IMR-90 (cell line): Measurements from ENCODE around the gene SHC1. TPM values are rescaled to one million over a fixed set of nuclear protein-coding genes. Genes with fewer than 3 reads are reported as not detected.
A peak's percentile ranks its signal among the peaks of the same experiment; 100 is the strongest.

Source experiments
- ATAC-seq: fragments of 200-7000 bp; cut with Tn5 transposase; 2 replicates; pipeline ENCODE4 v1.9.1; 2020; ENCODE audit warnings: low read depth, mild to moderate bottlenecking, moderate library complexity
- BruUV-seq: library from RNA; stranded (reverse); fragments of 400-500 nt; replicated peaks from 2 replicates; lab custom pipeline; 2021; lab: Mats Ljungman, UMichigan
- CTCF ChIA-PET: fragments of 300-600 bp; formaldehyde crosslinking; extraction: SDS; loops from one replicate; lab custom pipeline; 2021; ENCODE audit warnings: antibody characterized with exemption; lab: Yijun Ruan, JAX
- POLR2A ChIA-PET: fragments of 300-600 bp; sonication (Branson Sonifier 250); formaldehyde crosslinking; loops from one replicate; lab custom pipeline; 2022; ENCODE audit warnings: antibody characterized with exemption; ENCODE audit not compliant: unreplicated experiment; lab: Charles Lee
- DNase-seq: peaks from one replicate; pipeline ENCODE4 v3.0.0; 2013
- H2AFZ ChIP-seq: replicated peaks from 2 replicates; pipeline ENCODE3; 2013; ENCODE audit warnings: low read length, mild to moderate bottlenecking; ENCODE audit not compliant: poor library complexity
- H2AK5ac ChIP-seq: 2 replicates; pipeline ENCODE4 v1.6.1; 2013; ENCODE audit warnings: low read depth, low read length, inconsistent platforms
- H2AK9ac ChIP-seq: replicated peaks from 2 replicates; pipeline ENCODE3; 2013; ENCODE audit warnings: mild to moderate bottlenecking, low read depth, low read length, moderate library complexity; ENCODE audit not compliant: poor library complexity
- H2BK120ac ChIP-seq: 2 replicates; pipeline ENCODE4 v1.6.1; 2013; ENCODE audit warnings: low read depth, low read length, inconsistent platforms
- H2BK15ac ChIP-seq: 3 replicates; pipeline ENCODE4 v1.6.1; 2013; ENCODE audit warnings: low read depth, low read length, inconsistent platforms
- H2BK20ac ChIP-seq: 2 replicates; pipeline ENCODE4 v1.6.1; 2013; ENCODE audit warnings: low read depth, mild to moderate bottlenecking, inconsistent platforms, low read length, moderate library complexity
- H2BK5ac ChIP-seq: 2 replicates; pipeline ENCODE4 v1.6.1; 2013; ENCODE audit warnings: mild to moderate bottlenecking, low read depth, low read length, inconsistent platforms; ENCODE audit not compliant: poor library complexity, severe bottlenecking
- H3K14ac ChIP-seq: replicated peaks from 2 replicates; pipeline ENCODE4 v1.6.1; 2013; ENCODE audit warnings: low read depth, low read length, inconsistent platforms
- H3K18ac ChIP-seq: 2 replicates; pipeline ENCODE4 v1.6.1; 2013; ENCODE audit warnings: low read depth, low read length, control low read depth
- H3K23ac ChIP-seq: 2 replicates; pipeline ENCODE4 v1.6.1; 2013; ENCODE audit warnings: low read depth, low read length, inconsistent platforms
- H3K27ac ChIP-seq: 2 replicates; pipeline ENCODE4 v1.5.1; 2013; ENCODE audit warnings: mild to moderate bottlenecking, control low read depth, low read length; ENCODE audit not compliant: insufficient read depth
- H3K27me3 ChIP-seq: 2 replicates; pipeline ENCODE4 v1.6.1; 2013; ENCODE audit warnings: low read length; ENCODE audit not compliant: control insufficient read depth, insufficient read depth
- H3K36me3 ChIP-seq: 2 replicates; pipeline ENCODE4 v1.6.1; 2013; ENCODE audit warnings: low read length, mixed read lengths; ENCODE audit not compliant: control insufficient read depth, insufficient read depth
- H3K4ac ChIP-seq: 2 replicates; pipeline ENCODE4 v1.6.1; 2013; ENCODE audit warnings: low read depth, low read length, inconsistent platforms
- H3K4me1 ChIP-seq: 2 replicates; pipeline ENCODE4 v1.6.1; 2013; ENCODE audit warnings: low read length, mixed read lengths; ENCODE audit not compliant: control insufficient read depth, insufficient read depth
- H3K4me2 ChIP-seq: 2 replicates; pipeline ENCODE4 v1.6.1; 2013; ENCODE audit warnings: low read depth, mild to moderate bottlenecking, control low read depth, low read length, moderate library complexity
- H3K4me3 ChIP-seq: 2 replicates; pipeline ENCODE4 v1.5.1; 2013; ENCODE audit warnings: low read depth, mild to moderate bottlenecking, control low read depth, low read length, moderate library complexity; ENCODE audit not compliant: insufficient read depth
- H3K56ac ChIP-seq: 2 replicates; pipeline ENCODE4 v1.6.1; 2013; ENCODE audit warnings: low read length, inconsistent platforms; ENCODE audit not compliant: insufficient read depth; ENCODE audit errors: extremely low read depth
- H3K79me1 ChIP-seq, 2 experiments: 2 replicates each; pipeline ENCODE4 v1.6.1; 2013; ENCODE audit warnings: low read length in 2 of 2, inconsistent platforms in 1 of 2, low read depth in 1 of 2
- H3K9ac ChIP-seq: 2 replicates; pipeline ENCODE4 v1.6.1; 2013; ENCODE audit warnings: low read depth, low read length, control low read depth
- H3K9me1 ChIP-seq: 2 replicates; pipeline ENCODE4 v1.6.1; 2013; ENCODE audit warnings: low read length, inconsistent platforms; ENCODE audit not compliant: insufficient read depth
- H3K9me3 ChIP-seq: 2 replicates; pipeline ENCODE4 v1.6.1; 2013; ENCODE audit warnings: low read length; ENCODE audit not compliant: control insufficient read depth, insufficient read depth
- H4K20me1 ChIP-seq: 2 replicates; pipeline ENCODE4 v1.6.1; 2013; ENCODE audit warnings: low read length, inconsistent platforms; ENCODE audit not compliant: insufficient read depth
- H4K5ac ChIP-seq: 2 replicates; pipeline ENCODE4 v1.6.1; 2013; ENCODE audit warnings: mild to moderate bottlenecking, low read depth, low read length, control low read depth
- H4K8ac ChIP-seq, 2 experiments: 2 replicates each; pipeline ENCODE4 v1.6.1; 2013; ENCODE audit warnings: low read depth in 2 of 2, low read length in 2 of 2, control low read depth in 1 of 2, inconsistent platforms in 1 of 2
- H4K91ac ChIP-seq: 2 replicates; pipeline ENCODE4 v1.6.1; 2013; ENCODE audit warnings: low read depth, low read length, inconsistent platforms; ENCODE audit not compliant: insufficient read depth
- CHD1 ChIP-seq: IDR thresholded peaks from 2 replicates; pipeline ENCODE4 v1.6.1; 2012; ENCODE audit warnings: low read depth, low read length, improper control_type of control experiment
- NFE2L2 ChIP-seq: fragments of 150-350 bp; IDR thresholded peaks from 2 replicates; pipeline ENCODE4 v1.6.1; 2016; ENCODE audit warnings: low read depth, mild to moderate bottlenecking, low read length
- WGBS, 2 experiments: methylation state at CpG; one replicate each; pipeline versions ENCODE4 v1.1.5 to v1.1.7; 2013; ENCODE audit warnings: missing lambda C conversion rate in 2 of 2; ENCODE audit not compliant: insufficient read length in 1 of 2; ENCODE audit errors: extremely low coverage in 2 of 2; 5-methylcytosine and 5-hydroxymethylcytosine counted together
- dilution Hi-C: fragments of 300-500 bp; cut with HindIII; formaldehyde crosslinking; loops from one replicate; pipeline ENCODE4 v1.14.3; 2018; ENCODE audit warnings: low sequenced_read_pairs; ENCODE audit not compliant: unreplicated experiment
- in situ Hi-C: fragments of 300-500 bp; cut with MboI; formaldehyde crosslinking; loops from 3 replicates; pipeline ENCODE4 v1.14.3; 2019; ENCODE audit warnings: low sequenced_read_pairs, inconsistent platforms, mixed read lengths
- intact Hi-C: fragments of 100-400 bp; cut with micrococcal nuclease; formaldehyde crosslinking; loops from 2 replicates; pipeline ENCODE4 v1.10.0; 2022
- polyA plus RNA-seq, 3 experiments: library from polyadenylated mRNA; depleted of rRNA; stranded (reverse); fragments of >200 nt; gene quantifications; 2 replicates each; pipeline ENCODE4 v1.2.3, GENCODE V29; 2012; ENCODE audit warnings: low replicate concordance in 1 of 3
- total RNA-seq: library from RNA; depleted of rRNA; stranded (reverse); fragments of >200 nt; gene quantifications from 2 replicates; pipeline ENCODE4 v1.2.3, GENCODE V29; 2012
- TF ChIP-seq, protein P1 (sequence below): fragments of 150-350 bp; IDR thresholded peaks from 2 replicates; pipeline ENCODE4 v1.6.1; 2017; ENCODE audit warnings: mild to moderate bottlenecking, antibody characterized with exemption, low read length, low read depth

The SHC1 gene
- total and polyA plus RNA-seq, 2 of the 4 experiments (the other 2 are of a cell fraction) = 352 to 355 TPM

GRCh38 chr1:154937988-154938386 is 32.6 kb downstream of the SHC1 start:
- Histone ChIP-seq H2BK120ac (no peak overlapping the region), H4K8ac (peak overlapping the region in 1 of 2 experiments; percentile 86; a peak in 2 of 4 replicates), H3K27me3 (no peaks in the 10 kb centered on the region), H3K4ac (peak overlapping the region; percentile 65), H3K4me1 (peaks cover 2% of the 10 kb centered on the region), H3K14ac (peak overlapping the region; percentile 56; the same call in 1 of the 2 replicates), H2AK9ac (peak overlapping the region; percentile 33), H4K20me1 (no peaks in the 10 kb centered on the region), H3K4me3 (no peak overlapping the region), H2BK20ac (no peak overlapping the region), H3K9me1 (peaks cover 11% of the 10 kb centered on the region; the same call in 1 of the 2 replicates), H3K9me3 (no peaks in the 10 kb centered on the region), H3K4me2 (peak overlapping the region; percentile 81; the same call in 1 of the 2 replicates), H3K56ac (no peak overlapping the region), H3K9ac (peak overlapping the region; percentile 77; the same call in 1 of the 2 replicates), H3K23ac (0 out of 2 replicates have a peak overlapping the region, but pooled peaks have one; percentile 43), H3K18ac (no peak overlapping the region), H2AFZ (no peak overlapping the region), H3K27ac (peak overlapping the region; percentile 23; the same call in 1 of the 2 replicates), H3K36me3 (no peaks in the 10 kb centered on the region), H4K91ac (no peak overlapping the region), H4K5ac (no peak overlapping the region), H3K79me1 (peaks cover 0 to 14% of the 10 kb centered on the region in 2 experiments; a peak in 2 of 4 replicates), H2AK5ac (no peak overlapping the region), H2BK15ac (no peak overlapping the region), H2BK5ac (peak overlapping the region; percentile 69)
- BruUV-seq = no TSS peak
- TF ChIP-seq, protein P1, sequence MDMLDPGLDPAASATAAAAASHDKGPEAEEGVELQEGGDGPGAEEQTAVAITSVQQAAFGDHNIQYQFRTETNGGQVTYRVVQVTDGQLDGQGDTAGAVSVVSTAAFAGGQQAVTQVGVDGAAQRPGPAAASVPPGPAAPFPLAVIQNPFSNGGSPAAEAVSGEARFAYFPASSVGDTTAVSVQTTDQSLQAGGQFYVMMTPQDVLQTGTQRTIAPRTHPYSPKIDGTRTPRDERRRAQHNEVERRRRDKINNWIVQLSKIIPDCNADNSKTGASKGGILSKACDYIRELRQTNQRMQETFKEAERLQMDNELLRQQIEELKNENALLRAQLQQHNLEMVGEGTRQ = no peak
- TF ChIP-seq CHD1 = no peak
- no peak for TF ChIP-seq NFE2L2
- intact Hi-C loops (loop anchor here (1.0 to 2.0 kb wide), 2 partner anchors 63 to 379 kb away; no protein-coding TSS in a partner anchor), dilution Hi-C loops (no loop called here), in situ Hi-C loops (no loop called here)
- WGBS, 2 experiments = 92% methylated on average over 5 of the region's 8 CpGs; no CpG with 5 or more reads in 1 of the 2 experiments
- no peak for ATAC-seq
- ChIA-PET CTCF (interaction anchor here (1.0 kb wide), 1 partner anchor 18 kb away, joined by 3 read pairs; the partner anchor contains the start of gene PBXIP1), POLR2A (no interaction called here)
- DNase-seq = no peak
